Suppressor macrophage treated with lipopolysaccharide for 4 hours (primary cell): ENCODE results near the gene NT5C2.
"Not testable (repeated sequence)": the region's sequence is repeated elsewhere in the genome, so short reads cannot be mapped to it uniquely, and the experiment has no call there.

Experiments
- DNase-seq: peaks from one replicate; pipeline ENCODE4 v3.0.0-alpha.2; 2020

Gene NT5C2

DNA sequence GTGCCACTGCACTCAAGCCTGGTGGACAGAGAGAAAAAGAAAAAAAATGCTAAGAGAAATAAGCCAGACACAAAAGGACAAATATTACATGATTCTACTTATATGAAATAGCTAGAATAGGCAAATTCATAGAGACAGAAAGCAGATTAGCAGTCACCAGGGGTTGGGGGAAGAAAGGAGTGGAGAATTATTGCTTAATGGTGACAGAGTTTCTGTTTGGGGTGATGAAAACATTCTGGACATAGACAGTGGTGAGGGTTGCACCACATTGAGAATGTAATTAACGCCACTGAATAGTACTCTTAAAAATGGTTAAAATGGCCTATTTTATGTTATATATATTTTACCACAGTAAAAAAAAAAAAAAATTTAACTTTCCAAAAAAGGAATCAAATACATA is 6.4 kb upstream of the NT5C2 start:
- DNase-seq, result peak; percentile 86

DNA sequence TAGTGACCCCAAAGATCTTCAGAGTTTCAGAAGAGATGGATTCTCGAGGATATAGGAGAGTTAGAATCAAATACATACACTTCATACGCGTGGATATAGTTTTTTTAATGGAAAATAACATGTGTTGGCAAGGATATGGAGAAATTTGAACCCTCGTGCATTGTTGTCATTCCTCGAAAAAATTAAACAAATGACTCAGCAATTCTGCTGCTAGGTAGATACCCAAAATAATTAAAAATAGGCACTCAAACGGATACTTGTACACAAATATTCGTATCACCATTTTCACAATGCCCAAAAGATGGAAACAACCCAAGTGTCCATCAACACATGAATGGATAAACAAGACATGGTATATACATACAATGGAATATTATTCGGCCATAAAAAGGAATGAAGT is 5.6 kb upstream of the NT5C2 start:
- DNase-seq, result no peak

DNA sequence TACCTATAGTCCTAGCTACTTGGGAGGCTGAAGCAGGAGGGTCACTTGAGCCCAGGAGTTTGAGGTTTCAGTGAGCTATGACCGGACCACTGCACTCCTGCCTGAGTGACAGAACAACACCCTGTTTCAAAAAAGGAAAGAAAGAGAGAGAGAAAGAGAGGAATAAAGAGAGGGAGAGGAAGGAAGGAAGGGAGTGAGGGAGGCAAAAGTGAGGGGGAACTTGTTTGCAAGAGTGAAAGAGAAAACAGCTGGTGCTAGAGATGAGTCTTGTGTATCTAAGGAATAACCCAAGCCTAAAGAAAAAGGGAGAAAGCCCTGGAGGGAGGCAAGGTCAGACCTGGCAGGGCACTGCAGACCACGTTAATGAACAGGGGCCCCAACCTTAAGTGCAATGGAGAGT is 4.8 kb upstream of the NT5C2 start:
- DNase-seq, result peak; percentile 70

DNA sequence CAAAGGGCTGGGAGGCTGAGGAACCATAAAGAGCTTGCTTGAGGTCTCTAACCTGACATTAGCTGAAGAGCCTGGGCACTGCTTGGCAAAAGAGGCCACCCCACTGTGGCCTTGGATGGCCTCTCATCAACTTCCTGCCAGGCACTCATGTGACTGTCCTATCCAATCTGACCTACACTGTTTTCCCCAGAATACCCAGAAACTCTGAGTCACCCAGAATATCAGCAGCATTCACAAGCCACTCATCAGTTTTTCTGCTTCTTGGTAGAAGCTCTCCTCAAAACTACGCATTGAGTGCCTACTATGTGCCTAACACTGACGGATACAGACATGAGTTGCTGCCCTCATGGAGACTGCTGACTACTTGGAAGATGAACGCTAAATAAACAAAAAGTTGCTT is 4.1 kb upstream of the NT5C2 start:
- peak; percentile 93 for DNase-seq

DNA sequence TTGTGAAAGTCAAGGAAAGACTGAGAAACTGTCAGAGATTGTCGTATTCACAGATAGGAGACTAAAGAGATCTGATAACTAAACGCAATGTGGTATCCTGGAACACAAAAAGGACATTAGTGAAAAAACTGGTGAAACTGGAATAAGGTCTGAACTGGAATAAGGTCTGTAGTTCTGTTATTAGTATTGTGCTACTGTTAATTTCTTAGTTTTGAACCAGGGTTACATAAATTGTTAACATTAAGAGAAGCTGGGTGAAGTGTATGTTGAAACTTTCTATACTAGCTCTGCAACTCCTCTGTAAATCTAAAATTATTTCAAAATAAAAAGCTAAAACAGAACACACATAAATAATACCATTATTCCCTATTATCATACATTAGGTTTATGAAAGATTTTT is 3.4 kb upstream of the NT5C2 start:
- DNase-seq, result peak; percentile 41

DNA sequence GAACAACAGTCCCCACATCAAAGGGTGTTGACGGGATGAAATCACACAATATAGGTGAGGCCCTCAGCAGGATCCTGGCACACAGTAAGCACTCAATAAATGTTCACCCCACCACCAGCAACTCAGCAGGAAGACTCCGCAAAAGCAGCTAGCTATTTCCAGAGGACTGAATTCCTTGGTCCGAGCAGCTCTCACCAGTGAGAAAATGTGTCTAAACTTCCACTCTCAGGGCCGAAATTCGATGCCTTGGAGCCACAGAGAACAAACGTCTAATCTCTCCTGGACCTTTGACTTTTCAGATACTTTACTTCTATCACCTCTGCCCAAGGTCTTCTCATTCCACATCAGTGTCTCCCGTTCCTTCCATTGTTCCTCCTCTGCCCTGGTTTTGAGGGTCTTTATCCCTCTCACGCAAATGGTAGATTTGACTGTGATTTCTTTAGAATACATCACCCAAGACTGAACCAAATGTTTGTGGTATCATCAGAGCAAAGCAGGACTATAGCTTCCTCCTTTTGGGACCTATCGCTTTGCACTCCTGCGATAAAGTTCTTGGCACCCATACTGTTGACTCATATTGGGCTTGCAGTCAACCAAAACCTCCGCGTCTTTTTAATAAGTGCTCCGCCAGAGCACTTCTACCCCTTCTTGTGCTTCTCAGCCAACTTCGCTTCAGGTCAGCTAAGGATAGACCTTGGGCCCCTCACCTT is 903 bp upstream of the NT5C2 start:
- peak; percentile 51 for DNase-seq

DNA sequence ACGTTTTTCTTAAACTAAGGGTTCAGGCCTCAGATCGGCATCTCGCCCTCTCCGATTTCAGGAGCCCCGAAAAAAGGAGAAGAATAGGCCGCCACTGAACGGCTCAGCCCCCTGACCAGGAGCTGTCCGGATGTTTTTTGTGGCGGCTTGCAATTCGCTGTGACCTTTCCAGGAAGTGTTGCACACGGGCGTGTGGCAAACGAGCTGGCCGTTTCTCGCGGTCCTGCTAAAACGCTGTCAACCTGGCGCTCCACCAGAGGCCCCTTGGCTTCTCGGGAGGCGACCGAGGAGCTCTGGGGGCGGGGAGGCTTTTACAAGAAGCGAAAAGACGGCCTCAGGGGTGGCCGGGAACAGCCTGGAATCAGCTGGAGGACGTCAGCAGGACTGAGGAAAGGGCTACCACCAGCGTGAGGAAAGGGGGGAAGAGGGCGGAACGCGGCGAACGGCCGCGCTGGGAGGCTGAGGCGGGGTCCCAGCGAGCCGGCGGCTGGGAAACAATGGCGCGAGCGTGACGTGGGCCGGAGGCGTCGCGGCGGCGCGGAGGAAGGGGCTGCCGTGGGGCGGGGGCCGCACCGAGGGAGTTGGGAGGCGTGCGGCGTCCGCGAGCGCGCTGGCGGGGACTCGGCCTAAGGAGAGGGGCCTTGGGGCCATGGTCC is 493 bp downstream of the NT5C2 start:
- DNase-seq, result peak; percentile 89

DNA sequence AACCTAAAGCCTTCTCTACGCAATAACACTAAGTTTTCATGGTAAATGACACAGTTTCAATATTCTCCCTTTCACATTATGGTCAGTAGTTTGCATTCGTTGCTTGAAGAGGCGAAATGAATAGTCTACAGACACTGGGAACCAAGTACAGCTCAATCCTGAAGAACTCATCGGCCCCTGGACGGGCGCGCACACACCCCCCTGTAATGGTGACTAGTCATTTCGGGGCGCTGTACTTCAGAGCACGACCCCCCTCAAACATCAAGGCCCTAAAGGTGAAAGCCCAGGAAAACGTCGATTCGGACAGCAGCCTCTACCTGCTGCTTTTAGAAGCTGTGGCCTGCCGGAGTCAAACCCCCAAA is 1.0 kb downstream of the NT5C2 start:
- peak; percentile 29 for DNase-seq

DNA sequence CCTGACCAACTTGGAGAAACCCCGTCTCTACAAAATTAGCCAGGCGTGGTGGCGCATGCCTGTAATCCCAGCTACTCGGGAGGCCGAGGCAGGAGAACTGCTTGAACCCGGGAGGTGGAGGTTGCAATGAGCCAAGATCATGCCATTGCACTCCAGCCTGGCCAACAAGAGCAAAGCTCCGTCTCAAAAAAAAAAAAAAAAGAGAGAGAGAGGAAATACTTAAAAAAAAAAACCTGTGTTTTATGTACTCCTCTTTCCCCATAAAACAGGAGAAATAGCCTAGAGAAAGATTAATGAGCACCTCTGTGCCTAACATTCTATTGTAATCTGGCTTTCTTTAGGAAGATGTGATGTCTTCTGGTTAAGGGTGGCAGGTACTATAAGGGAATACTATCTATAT is 1.9 kb downstream of the NT5C2 start:
- not testable (repeated sequence) for DNase-seq

DNA sequence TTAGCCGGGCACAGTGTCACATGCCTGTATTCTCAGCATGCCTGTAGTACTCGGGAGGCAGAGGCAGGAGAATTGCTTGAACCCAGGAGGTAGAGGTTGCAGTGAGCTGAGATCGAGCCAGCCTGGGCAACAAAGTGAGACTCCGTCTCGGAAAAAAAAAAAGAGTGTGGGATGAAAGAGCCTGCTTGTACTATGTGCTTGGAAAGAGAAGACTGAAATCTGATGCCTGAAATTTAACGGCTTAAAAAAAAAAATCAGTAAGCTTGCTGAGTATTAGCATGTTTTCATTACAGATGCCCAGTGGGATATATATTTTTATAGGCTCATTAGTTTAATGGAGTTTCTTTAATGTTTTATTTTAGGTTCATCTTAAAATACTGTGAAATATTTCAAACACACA is 4.2 kb downstream of the NT5C2 start:
- no peak for DNase-seq

DNA sequence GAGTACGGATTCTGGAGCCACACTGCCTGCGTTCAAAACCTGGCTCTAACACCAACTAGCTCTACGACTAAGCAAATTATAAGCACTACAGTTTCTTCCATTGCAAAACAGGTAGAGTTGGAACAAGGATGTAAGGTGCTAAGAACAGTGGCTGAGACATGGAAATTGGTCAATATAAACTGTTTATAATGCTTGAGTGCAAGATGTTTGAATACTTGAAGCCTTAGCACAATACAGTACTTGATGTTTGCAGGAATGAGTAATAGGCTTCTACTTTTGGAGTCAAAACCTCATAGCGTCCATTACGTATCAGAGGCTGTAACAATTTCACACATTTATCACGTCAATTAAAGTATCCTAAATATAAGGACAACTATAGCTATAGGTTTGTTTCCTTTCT is 6.9 kb downstream of the NT5C2 start:
- DNase-seq, result no peak

DNA sequence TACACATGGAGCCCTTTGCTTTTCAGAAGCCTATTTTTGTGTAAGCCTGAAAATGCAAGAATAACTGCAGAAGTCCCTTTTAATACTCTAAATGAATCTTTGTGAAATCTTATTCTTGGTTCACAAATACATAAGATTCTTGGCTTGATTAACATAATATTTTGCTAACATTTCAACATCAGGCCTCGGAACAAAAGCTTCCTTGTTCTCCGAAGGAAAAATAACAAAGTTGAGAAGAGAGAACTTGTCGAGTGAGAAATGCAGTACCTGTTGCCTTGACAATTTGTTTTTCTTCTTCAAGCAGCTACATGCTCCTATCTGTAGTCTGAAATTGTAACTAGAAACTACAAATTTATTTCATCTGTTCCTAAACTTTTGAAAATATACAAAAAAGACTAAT is 8.5 kb downstream of the NT5C2 start:
- DNase-seq, result no peak

DNA sequence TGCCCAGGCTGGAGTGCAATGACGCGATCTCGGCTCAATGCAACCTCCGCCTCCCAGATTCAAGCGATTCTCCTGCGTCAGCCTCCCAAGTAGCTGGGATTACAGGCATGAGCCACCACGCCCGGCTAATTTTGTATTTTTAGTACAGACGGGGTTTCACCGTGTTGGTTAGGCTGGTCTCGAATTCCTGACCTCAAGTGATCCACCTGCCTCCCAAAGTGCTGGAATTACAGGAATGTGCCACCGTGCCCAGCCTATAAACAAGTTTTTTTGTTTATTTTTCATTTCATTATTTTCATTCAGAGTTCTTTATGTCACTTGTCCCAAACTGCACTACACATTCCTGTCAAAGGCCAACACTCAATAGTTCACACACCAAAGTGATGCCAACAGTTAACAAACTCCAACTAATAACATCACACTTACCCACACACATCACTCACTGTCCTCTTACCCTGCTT is 9.1 kb downstream of the NT5C2 start:
- not testable (repeated sequence) for DNase-seq

DNA sequence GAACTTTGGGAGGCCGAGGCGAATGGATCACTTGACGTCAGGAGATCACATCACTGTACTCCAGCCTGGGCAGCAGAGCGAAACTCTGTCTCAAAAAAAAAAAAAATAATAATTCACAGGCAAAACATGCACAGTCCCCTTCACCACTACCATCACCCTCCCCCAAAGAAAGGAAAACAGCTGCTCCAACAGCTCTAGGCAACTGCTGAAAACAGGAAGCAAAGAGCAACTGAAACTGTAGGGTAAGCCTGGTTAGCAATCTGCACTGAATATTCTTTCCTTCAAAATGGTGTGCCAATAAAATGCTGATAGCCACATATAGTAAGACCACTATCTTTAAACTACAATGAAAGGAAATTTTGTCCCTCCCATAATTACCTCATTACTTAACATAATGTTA is 11.8 kb downstream of the NT5C2 start:
- peak; percentile 76 for DNase-seq

DNA sequence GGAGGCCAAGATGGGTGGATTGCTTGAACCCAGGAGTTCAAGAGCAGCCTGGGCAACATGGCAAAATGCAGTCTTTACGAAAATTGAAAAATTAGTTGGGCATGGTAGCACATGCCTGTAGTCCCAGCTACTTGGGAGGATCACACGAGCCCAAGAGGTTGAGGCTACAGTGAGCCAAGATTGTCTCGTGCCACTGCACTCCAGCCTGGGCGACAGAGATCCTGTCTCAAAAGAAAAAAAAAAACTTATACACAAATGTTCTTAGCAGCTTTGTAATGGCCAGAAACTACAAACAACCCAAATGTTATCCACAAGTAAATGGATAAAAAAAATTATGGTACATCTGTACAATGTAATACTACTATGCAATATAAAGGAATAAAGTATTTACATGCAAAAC is 12.6 kb downstream of the NT5C2 start:
- no peak for DNase-seq

DNA sequence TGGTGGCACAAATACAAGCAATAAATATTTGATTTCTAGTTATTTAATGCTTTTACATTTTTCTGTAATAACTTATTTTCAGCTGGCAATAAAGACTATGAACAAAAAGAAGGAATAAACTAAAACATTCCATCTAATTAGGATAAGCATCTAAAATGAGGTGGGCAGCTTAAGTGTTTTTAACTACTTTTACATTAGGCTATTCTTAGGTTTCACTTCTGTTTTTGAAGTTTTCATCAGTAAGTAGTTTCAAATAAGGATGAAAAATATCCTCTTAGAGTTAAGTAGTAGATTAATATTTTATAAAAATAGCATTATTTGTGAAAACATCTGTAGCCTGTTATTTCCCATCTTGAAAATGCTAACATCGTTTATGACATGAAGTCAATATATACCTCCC is 15.9 kb downstream of the NT5C2 start:
- no peak for DNase-seq

DNA sequence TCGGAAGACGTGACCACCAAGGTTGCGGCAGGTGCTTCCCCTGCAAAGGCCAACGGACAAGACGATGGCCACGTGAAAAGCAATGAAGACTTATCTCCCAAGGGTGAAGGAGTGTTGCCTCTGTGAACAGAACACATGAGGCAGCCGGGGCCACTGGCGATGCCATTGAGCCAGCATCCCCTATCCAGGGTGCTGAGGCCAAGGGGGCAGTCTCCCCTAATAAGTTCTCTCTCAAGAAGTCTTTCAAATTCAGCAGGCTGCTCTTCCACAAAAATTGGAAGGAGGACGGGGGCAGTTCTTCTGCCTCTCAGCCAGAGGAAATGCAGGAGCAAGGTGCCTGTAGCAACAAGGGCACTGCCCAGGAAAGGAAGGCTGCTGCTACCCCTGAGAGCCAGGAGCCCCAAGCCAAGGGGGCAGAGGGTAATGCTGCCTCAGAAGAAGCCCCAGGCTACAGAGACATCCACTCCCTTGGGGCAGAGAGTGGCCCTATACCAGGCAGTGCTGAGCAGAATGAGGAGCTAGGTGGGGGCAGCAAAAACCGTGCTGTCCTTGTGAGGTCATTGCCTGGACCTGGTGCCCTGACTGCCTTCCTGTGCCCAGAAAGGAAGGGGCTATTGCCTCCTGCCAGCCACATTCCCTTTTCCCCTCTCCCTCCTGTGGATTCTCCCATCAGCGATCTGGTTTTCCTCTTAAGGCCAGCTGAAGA is 17.3 kb downstream of the NT5C2 start:
- DNase-seq, result no peak

DNA sequence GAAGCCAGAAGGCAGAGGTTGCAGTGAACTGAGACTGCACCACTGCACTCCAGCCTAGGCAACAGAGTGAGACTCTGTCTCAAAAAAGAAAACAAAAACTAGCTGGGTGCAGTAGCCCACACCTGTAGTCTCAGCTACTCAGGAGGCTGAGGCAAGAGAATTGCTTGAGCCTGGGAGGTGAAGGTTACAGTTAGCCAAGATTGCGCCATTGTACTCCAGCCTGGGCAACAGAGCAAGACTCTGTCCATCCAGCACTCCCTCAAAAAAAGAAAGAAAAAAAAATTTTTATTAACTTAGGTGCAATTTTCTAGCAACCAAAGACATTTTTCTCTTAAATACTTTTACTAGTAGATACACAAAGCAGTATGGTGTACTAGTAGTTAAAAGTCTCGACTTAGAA is 18.7 kb downstream of the NT5C2 start:
- DNase-seq, result not testable (repeated sequence)

DNA sequence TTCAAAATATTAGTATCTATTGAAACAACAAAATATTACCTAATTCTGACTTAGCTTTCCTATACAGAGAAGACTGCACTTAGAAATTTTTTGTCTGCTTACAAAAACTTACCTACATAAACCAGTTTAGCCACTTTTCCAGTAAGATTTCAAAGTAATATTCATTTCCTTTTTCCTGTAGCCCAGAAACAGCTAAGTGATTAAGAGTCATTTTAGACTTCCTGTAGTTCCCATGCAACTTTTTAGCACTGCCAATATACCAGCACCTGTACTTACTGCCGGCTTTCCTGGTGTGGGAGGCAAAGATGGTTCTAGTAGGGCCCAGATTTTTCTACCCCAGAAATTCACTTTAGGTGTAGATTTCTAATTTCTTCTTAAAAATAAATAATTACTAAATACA is 21.8 kb downstream of the NT5C2 start:
- no peak for DNase-seq

DNA sequence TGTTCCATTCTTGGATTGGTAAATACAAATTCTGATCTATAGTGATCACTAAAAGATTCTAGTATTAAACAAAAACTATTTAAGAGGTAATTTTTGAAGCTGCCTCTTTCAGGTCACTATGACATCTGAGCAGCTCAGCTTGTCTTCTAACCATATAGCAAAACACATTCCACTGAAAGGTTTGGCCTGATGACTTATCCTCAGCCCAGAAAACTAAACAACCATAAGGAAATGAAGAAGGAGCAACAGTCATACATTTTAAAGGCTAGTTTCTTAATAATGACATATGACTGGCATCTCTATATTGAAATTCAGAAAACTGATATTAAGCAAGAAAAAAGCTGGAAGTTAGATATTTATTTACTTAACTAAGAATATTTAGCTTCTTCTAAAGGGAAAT is 24.6 kb downstream of the NT5C2 start:
- DNase-seq, result peak; percentile 31

DNA sequence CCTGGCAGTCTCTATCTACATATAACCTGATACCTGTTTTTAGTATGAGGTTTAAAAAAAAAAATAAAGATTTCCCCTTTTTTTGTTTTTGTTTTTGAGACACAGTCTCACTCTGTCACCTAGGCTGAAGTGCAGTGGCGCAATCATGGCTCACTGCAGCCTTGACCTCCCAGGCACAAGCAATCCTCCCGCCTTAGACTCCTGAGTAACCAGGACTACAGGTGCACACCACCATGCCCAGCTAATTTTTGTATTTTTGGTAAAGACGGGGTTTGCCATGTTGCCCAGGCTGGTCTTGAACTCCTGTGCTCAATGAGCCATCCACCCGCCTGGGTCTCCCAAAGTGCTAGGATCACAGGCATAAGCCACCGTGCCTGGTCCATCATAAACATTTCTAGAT is 25.5 kb downstream of the NT5C2 start:
- not testable (repeated sequence) for DNase-seq

DNA sequence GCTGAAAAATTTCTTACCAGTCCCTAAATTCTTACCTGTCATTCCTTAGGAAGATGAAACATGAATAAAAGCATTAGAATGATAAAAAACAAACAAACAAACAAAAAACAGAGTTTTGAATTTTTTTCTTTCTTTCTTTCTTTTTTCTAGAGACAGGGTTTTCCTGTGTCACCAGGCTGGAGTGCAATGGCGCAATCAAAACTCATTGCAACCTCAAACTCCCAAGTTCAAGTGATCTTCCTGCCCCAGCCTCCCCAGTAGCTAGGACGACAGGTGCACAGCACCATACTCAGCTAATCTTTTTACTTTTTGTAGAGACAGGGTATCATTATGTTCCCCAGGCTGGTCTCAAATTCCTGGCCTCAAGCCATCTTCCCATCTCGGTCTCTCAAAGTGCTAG is 26.5 kb downstream of the NT5C2 start:
- no peak for DNase-seq

DNA sequence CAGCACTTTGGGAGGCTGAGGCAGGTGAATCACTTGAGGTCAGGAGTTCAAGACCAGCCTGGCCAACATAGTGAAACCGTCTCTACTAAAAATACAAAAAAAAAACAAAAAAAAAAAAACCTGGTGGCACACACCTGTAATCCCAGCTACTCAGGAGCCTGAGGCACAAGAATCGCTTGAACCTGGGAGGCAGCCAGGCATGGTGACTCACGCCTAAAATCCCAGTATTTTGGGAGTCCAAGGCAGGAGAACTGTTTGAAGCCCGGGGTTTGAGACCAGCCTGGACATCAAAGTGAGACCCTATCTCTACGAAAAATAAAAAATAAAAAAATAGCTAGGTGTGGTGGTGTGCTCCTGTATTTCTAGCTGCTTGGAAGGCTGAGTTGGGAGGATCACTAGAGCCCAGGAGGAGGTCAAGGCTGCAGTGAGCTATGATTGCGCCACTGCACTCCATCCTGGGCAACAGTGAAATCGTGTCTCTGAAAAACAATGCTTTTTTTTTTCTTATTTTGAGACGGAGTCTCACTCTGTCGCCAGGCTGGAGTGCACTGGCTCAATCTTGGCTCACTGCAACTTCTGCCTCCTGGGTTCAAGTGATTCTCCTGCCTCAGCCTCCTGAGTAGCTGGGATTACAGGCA is 29.2 kb downstream of the NT5C2 start:
- DNase-seq, result not testable (repeated sequence)

DNA sequence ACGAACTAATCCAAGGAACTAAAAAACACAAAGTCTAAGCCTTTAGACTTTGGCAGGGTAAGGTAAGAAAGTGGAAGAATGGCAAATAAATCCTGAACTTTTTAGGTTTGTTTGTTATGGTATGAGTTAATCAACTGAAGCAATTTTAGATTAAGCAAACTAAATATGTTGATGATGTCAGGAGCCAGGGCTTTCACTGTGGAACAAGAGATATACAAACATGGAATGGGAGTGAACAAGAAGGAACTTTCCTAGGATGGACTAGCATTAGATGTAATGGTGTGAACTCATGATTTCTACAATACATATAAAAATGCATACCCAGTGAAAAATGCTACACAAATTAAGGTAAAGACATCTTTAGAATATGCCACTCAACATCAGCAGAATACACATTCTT is 35.8 kb downstream of the NT5C2 start:
- DNase-seq, result no peak
